IMR-90 (cell line): ENCODE measurements around the gene CHDH. TPM values are rescaled to one million over a fixed set of nuclear protein-coding genes. Genes with fewer than 3 reads are reported as not detected.
A peak's percentile ranks its signal among the peaks of the same experiment; 100 is the strongest.

Experiments used
- ATAC-seq: fragments of 200-7000 bp; cut with Tn5 transposase; 2 replicates; pipeline ENCODE4 v1.9.1; 2020; ENCODE audit warnings: low read depth, mild to moderate bottlenecking, moderate library complexity
- BruUV-seq: library from RNA; stranded (reverse); fragments of 400-500 nt; replicated peaks from 2 replicates; lab custom pipeline; 2021; lab: Mats Ljungman, UMichigan
- CTCF ChIA-PET: fragments of 300-600 bp; formaldehyde crosslinking; extraction: SDS; loops from one replicate; lab custom pipeline; 2021; ENCODE audit warnings: antibody characterized with exemption; lab: Yijun Ruan, JAX
- POLR2A ChIA-PET: fragments of 300-600 bp; sonication (Branson Sonifier 250); formaldehyde crosslinking; loops from one replicate; lab custom pipeline; 2022; ENCODE audit warnings: antibody characterized with exemption; ENCODE audit not compliant: unreplicated experiment; lab: Charles Lee
- DNase-seq: peaks from one replicate; pipeline ENCODE4 v3.0.0; 2013
- H2AFZ ChIP-seq: replicated peaks from 2 replicates; pipeline ENCODE3; 2013; ENCODE audit warnings: low read length, mild to moderate bottlenecking; ENCODE audit not compliant: poor library complexity
- H2AK5ac ChIP-seq: 2 replicates; pipeline ENCODE4 v1.6.1; 2013; ENCODE audit warnings: low read depth, low read length, inconsistent platforms
- H2AK9ac ChIP-seq: replicated peaks from 2 replicates; pipeline ENCODE3; 2013; ENCODE audit warnings: mild to moderate bottlenecking, low read depth, low read length, moderate library complexity; ENCODE audit not compliant: poor library complexity
- H2BK120ac ChIP-seq: 2 replicates; pipeline ENCODE4 v1.6.1; 2013; ENCODE audit warnings: low read depth, low read length, inconsistent platforms
- H2BK15ac ChIP-seq: 3 replicates; pipeline ENCODE4 v1.6.1; 2013; ENCODE audit warnings: low read depth, low read length, inconsistent platforms
- H2BK20ac ChIP-seq: 2 replicates; pipeline ENCODE4 v1.6.1; 2013; ENCODE audit warnings: low read depth, mild to moderate bottlenecking, inconsistent platforms, low read length, moderate library complexity
- H2BK5ac ChIP-seq: 2 replicates; pipeline ENCODE4 v1.6.1; 2013; ENCODE audit warnings: mild to moderate bottlenecking, low read depth, low read length, inconsistent platforms; ENCODE audit not compliant: poor library complexity, severe bottlenecking
- H3K14ac ChIP-seq: replicated peaks from 2 replicates; pipeline ENCODE4 v1.6.1; 2013; ENCODE audit warnings: low read depth, low read length, inconsistent platforms
- H3K18ac ChIP-seq: 2 replicates; pipeline ENCODE4 v1.6.1; 2013; ENCODE audit warnings: low read depth, low read length, control low read depth
- H3K23ac ChIP-seq: 2 replicates; pipeline ENCODE4 v1.6.1; 2013; ENCODE audit warnings: low read depth, low read length, inconsistent platforms
- H3K27ac ChIP-seq: 2 replicates; pipeline ENCODE4 v1.5.1; 2013; ENCODE audit warnings: mild to moderate bottlenecking, control low read depth, low read length; ENCODE audit not compliant: insufficient read depth
- H3K27me3 ChIP-seq: 2 replicates; pipeline ENCODE4 v1.6.1; 2013; ENCODE audit warnings: low read length; ENCODE audit not compliant: control insufficient read depth, insufficient read depth
- H3K36me3 ChIP-seq: 2 replicates; pipeline ENCODE4 v1.6.1; 2013; ENCODE audit warnings: low read length, mixed read lengths; ENCODE audit not compliant: control insufficient read depth, insufficient read depth
- H3K4ac ChIP-seq: 2 replicates; pipeline ENCODE4 v1.6.1; 2013; ENCODE audit warnings: low read depth, low read length, inconsistent platforms
- H3K4me1 ChIP-seq: 2 replicates; pipeline ENCODE4 v1.6.1; 2013; ENCODE audit warnings: low read length, mixed read lengths; ENCODE audit not compliant: control insufficient read depth, insufficient read depth
- H3K4me2 ChIP-seq: 2 replicates; pipeline ENCODE4 v1.6.1; 2013; ENCODE audit warnings: low read depth, mild to moderate bottlenecking, control low read depth, low read length, moderate library complexity
- H3K4me3 ChIP-seq: 2 replicates; pipeline ENCODE4 v1.5.1; 2013; ENCODE audit warnings: low read depth, mild to moderate bottlenecking, control low read depth, low read length, moderate library complexity; ENCODE audit not compliant: insufficient read depth
- H3K56ac ChIP-seq: 2 replicates; pipeline ENCODE4 v1.6.1; 2013; ENCODE audit warnings: low read length, inconsistent platforms; ENCODE audit not compliant: insufficient read depth; ENCODE audit errors: extremely low read depth
- H3K79me1 ChIP-seq, 2 experiments: 2 replicates each; pipeline ENCODE4 v1.6.1; 2013; ENCODE audit warnings: low read length in 2 of 2, inconsistent platforms in 1 of 2, low read depth in 1 of 2
- H3K9ac ChIP-seq: 2 replicates; pipeline ENCODE4 v1.6.1; 2013; ENCODE audit warnings: low read depth, low read length, control low read depth
- H3K9me1 ChIP-seq: 2 replicates; pipeline ENCODE4 v1.6.1; 2013; ENCODE audit warnings: low read length, inconsistent platforms; ENCODE audit not compliant: insufficient read depth
- H3K9me3 ChIP-seq: 2 replicates; pipeline ENCODE4 v1.6.1; 2013; ENCODE audit warnings: low read length; ENCODE audit not compliant: control insufficient read depth, insufficient read depth
- H4K20me1 ChIP-seq: 2 replicates; pipeline ENCODE4 v1.6.1; 2013; ENCODE audit warnings: low read length, inconsistent platforms; ENCODE audit not compliant: insufficient read depth
- H4K5ac ChIP-seq: 2 replicates; pipeline ENCODE4 v1.6.1; 2013; ENCODE audit warnings: mild to moderate bottlenecking, low read depth, low read length, control low read depth
- H4K8ac ChIP-seq, 2 experiments: 2 replicates each; pipeline ENCODE4 v1.6.1; 2013; ENCODE audit warnings: low read depth in 2 of 2, low read length in 2 of 2, control low read depth in 1 of 2, inconsistent platforms in 1 of 2
- H4K91ac ChIP-seq: 2 replicates; pipeline ENCODE4 v1.6.1; 2013; ENCODE audit warnings: low read depth, low read length, inconsistent platforms; ENCODE audit not compliant: insufficient read depth
- BHLHE40 ChIP-seq: fragments of 150-350 bp; IDR thresholded peaks from 2 replicates; pipeline ENCODE4 v1.6.1; 2016; ENCODE audit warnings: mild to moderate bottlenecking, low read depth, low read length
- CEBPB ChIP-seq: IDR thresholded peaks from 2 replicates; pipeline ENCODE4 v1.6.1; 2012; ENCODE audit warnings: low read depth, low read length, improper control_type of control experiment
- CHD1 ChIP-seq: IDR thresholded peaks from 2 replicates; pipeline ENCODE4 v1.6.1; 2012; ENCODE audit warnings: low read depth, low read length, improper control_type of control experiment
- CTCF ChIP-seq: conservative IDR thresholded peaks from 2 replicates; pipeline ENCODE4 v1.5.1; 2012; ENCODE audit warnings: mild to moderate bottlenecking, low read depth, low read length, improper control_type of control experiment
- ELK1 ChIP-seq: fragments of 150-350 bp; IDR thresholded peaks from 2 replicates; pipeline ENCODE4 v1.6.1; 2016; ENCODE audit warnings: low read depth, mild to moderate bottlenecking, low read length, moderate library complexity, borderline replicate concordance
- FOS ChIP-seq: fragments of 150-350 bp; IDR thresholded peaks from 2 replicates; pipeline ENCODE4 v1.6.1; 2016; ENCODE audit warnings: low read depth, low read length
- MAFK ChIP-seq: IDR thresholded peaks from 2 replicates; pipeline ENCODE4 v1.6.1; 2012; ENCODE audit warnings: low read depth, low read length, improper control_type of control experiment
- MAZ ChIP-seq: IDR thresholded peaks from 2 replicates; pipeline ENCODE4 v1.6.1; 2012; ENCODE audit warnings: low read depth, mild to moderate bottlenecking, low read length, improper control_type of control experiment, moderate library complexity, borderline replicate concordance
- MXI1 ChIP-seq: IDR thresholded peaks from 2 replicates; pipeline ENCODE4 v1.6.1; 2012; ENCODE audit warnings: low read depth, mild to moderate bottlenecking, low read length, moderate library complexity, borderline replicate concordance
- NFE2L2 ChIP-seq: fragments of 150-350 bp; IDR thresholded peaks from 2 replicates; pipeline ENCODE4 v1.6.1; 2016; ENCODE audit warnings: low read depth, mild to moderate bottlenecking, low read length
- POLR2A ChIP-seq: IDR thresholded peaks from 2 replicates; pipeline ENCODE4 v1.6.1; 2012; ENCODE audit warnings: mild to moderate bottlenecking, low read depth, low read length
- RAD21 ChIP-seq: IDR thresholded peaks from 2 replicates; pipeline ENCODE4 v1.6.1; 2012; ENCODE audit warnings: low read length, improper control_type of control experiment
- RCOR1 ChIP-seq: IDR thresholded peaks from 2 replicates; pipeline ENCODE4 v1.6.1; 2012; ENCODE audit warnings: mild to moderate bottlenecking, low read length, improper control_type of control experiment; ENCODE audit not compliant: insufficient replicate concordance
- RFX5 ChIP-seq: IDR thresholded peaks from 2 replicates; pipeline ENCODE4 v1.8.0; 2012; ENCODE audit warnings: low read depth, mild to moderate bottlenecking, low read length, moderate library complexity
- WGBS, 2 experiments: methylation state at CpG; one replicate each; pipeline versions ENCODE4 v1.1.5 to v1.1.7; 2013; ENCODE audit warnings: missing lambda C conversion rate in 2 of 2; ENCODE audit not compliant: insufficient read length in 1 of 2; ENCODE audit errors: extremely low coverage in 2 of 2; 5-methylcytosine and 5-hydroxymethylcytosine counted together
- dilution Hi-C: fragments of 300-500 bp; cut with HindIII; formaldehyde crosslinking; loops from one replicate; pipeline ENCODE4 v1.14.3; 2018; ENCODE audit warnings: low sequenced_read_pairs; ENCODE audit not compliant: unreplicated experiment
- in situ Hi-C: fragments of 300-500 bp; cut with MboI; formaldehyde crosslinking; loops from 3 replicates; pipeline ENCODE4 v1.14.3; 2019; ENCODE audit warnings: low sequenced_read_pairs, inconsistent platforms, mixed read lengths
- intact Hi-C: fragments of 100-400 bp; cut with micrococcal nuclease; formaldehyde crosslinking; loops from 2 replicates; pipeline ENCODE4 v1.10.0; 2022
- polyA plus RNA-seq, 3 experiments: library from polyadenylated mRNA; depleted of rRNA; stranded (reverse); fragments of >200 nt; gene quantifications; 2 replicates each; pipeline ENCODE4 v1.2.3, GENCODE V29; 2012; ENCODE audit warnings: low replicate concordance in 1 of 3
- total RNA-seq: library from RNA; depleted of rRNA; stranded (reverse); fragments of >200 nt; gene quantifications from 2 replicates; pipeline ENCODE4 v1.2.3, GENCODE V29; 2012
- TF ChIP-seq, protein P1 (sequence below): fragments of 150-350 bp; IDR thresholded peaks from 2 replicates; pipeline ENCODE4 v1.6.1; 2017; ENCODE audit warnings: mild to moderate bottlenecking, antibody characterized with exemption, low read length, low read depth

Gene CHDH
- total and polyA plus RNA-seq, 2 of the 4 experiments (the other 2 are of a cell fraction), result under 0.01 to 0.19 TPM

GRCh38 chr3:53773611-53774368 is 72.4 kb downstream of the CHDH start:
- H2BK15ac ChIP-seq, result no peak overlapping the region
- H3K23ac ChIP-seq, result no peak overlapping the region
- H3K27ac ChIP-seq, result peak overlapping the region; percentile 82; the same call in 1 of the 2 replicates
- no peak overlapping the region for H4K8ac ChIP-seq
- WGBS, 2 experiments, result 55% methylated on average over 4 of the region's 10 CpGs; no CpG with 5 or more reads in 1 of the 2 experiments
- intact Hi-C loops (no loop called here), dilution Hi-C loops (no loop called here), in situ Hi-C loops (no loop called here)
- no peak overlapping the region for H4K91ac ChIP-seq
- no peaks in the 10 kb centered on the region for H3K9me3 ChIP-seq
- peak overlapping the region; percentile 42; the same call in 1 of the 2 replicates for H3K4me2 ChIP-seq
- H2AK9ac ChIP-seq, result peak overlapping the region; percentile 9
- BruUV-seq, result no TSS peak
- no peak overlapping the region for H3K9ac ChIP-seq
- H2AFZ ChIP-seq, result peak overlapping the region; percentile 13
- H3K4ac ChIP-seq, result no peak overlapping the region
- H2BK20ac ChIP-seq, result no peak overlapping the region; the same call in 1 of the 2 replicates
- POLR2A ChIA-PET, result no interaction called here
- no peak overlapping the region for H2BK5ac ChIP-seq
- no peak overlapping the region for H3K14ac ChIP-seq
- no peak overlapping the region for H2BK120ac ChIP-seq
- H3K18ac ChIP-seq, result peak overlapping the region; percentile 63; the same call in 1 of the 2 replicates
- H3K4me1 ChIP-seq, result peaks cover 17% of the 10 kb centered on the region; the same call in 1 of the 2 replicates
- peaks cover 14% of the 10 kb centered on the region; the same call in 1 of the 2 replicates for H3K27me3 ChIP-seq
- H3K4me3 ChIP-seq, result no peak overlapping the region
- H4K20me1 ChIP-seq, result no peaks in the 10 kb centered on the region
- peak overlapping the region; percentile 58; the same call in 1 of the 2 replicates for H4K5ac ChIP-seq
- H3K79me1 ChIP-seq, result no peaks in the 10 kb centered on the region
- H3K36me3 ChIP-seq, result no peaks in the 10 kb centered on the region
- H3K9me1 ChIP-seq, result no peaks in the 10 kb centered on the region
- ATAC-seq, result peak; percentile 82
- DNase-seq, result peak; percentile 89
- H2AK5ac ChIP-seq, result no peak overlapping the region
- H3K56ac ChIP-seq, result no peak overlapping the region
- CTCF ChIA-PET, result interaction anchor here (0.6 kb wide), 1 partner anchor 508 kb away, joined by 5 read pairs; no protein-coding TSS in a partner anchor
- no peak for TF ChIP-seq MXI1
- TF ChIP-seq CHD1, result no peak
- no peak for TF ChIP-seq RFX5
- no peak for TF ChIP-seq CTCF
- TF ChIP-seq RCOR1, result no peak
- no peak for TF ChIP-seq FOS
- peak; percentile 68 for TF ChIP-seq BHLHE40
- TF ChIP-seq CEBPB, result no peak
- TF ChIP-seq NFE2L2, result no peak
- no peak for TF ChIP-seq MAZ
- TF ChIP-seq, protein P1, sequence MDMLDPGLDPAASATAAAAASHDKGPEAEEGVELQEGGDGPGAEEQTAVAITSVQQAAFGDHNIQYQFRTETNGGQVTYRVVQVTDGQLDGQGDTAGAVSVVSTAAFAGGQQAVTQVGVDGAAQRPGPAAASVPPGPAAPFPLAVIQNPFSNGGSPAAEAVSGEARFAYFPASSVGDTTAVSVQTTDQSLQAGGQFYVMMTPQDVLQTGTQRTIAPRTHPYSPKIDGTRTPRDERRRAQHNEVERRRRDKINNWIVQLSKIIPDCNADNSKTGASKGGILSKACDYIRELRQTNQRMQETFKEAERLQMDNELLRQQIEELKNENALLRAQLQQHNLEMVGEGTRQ, result peak; percentile 92
- no peak for TF ChIP-seq MAFK
- no peak for TF ChIP-seq ELK1
- no peak for TF ChIP-seq POLR2A
- TF ChIP-seq RAD21, result no peak
